Heart left ventricle (tissue), 13 donors: Measurements from ENCODE around the gene CRYGN.

ENCODE experiments used
- POLR2A ChIP-seq, 2 donors: fragments of 450-650 bp; IDR thresholded peaks; one replicate each; pipeline ENCODE4 v1.6.1; 2017; ENCODE audit warnings: antibody characterized with exemption in 2 of 2, mild to moderate bottlenecking in 2 of 2, moderate library complexity in 2 of 2
- TF ChIP-seq, protein P1 (sequence below), 12 donors: fragments of 200-600 bp; sonication (generic) in 4 of 12; IDR thresholded peaks; one replicate each; pipeline versions ENCODE4 v1.5.0 to v1.8.0; 2018 to 2022; ENCODE audit warnings: antibody characterized with exemption in 12 of 12, mild to moderate bottlenecking in 5 of 12
- donor health status: ischemic (EF 13 %, LVEDD 7.1; RV severe dilation, severe dysfunction).
- donor health status: DM: no; HTN: yes; CAD: no.
- donor health status: DM: no; HTN: no; CAD: no.
- donor health status: ischemic (EF 25% LVEDD 6.9; RV normal size, moderate dysfunction).
- donor health status: ischemic (EF 25% LVEDD 5.7; RV mildly dilated, moderate dysfunction).
- donor health status: ischemic (EF 35%, LVEDD 5.7; RV mildly dilated, moderate dysfunction).
- donor health status: nonischemic (EF 11% LVEDD 7.7; RV severe dilation, severe dysfunction).
- donor health status: DM: yes; HTN: yes; CAD: no.
- donor health status: PGD.
- donor health status: ischemic (EF 29% LVEDD 5.4; RV normal size, mild dysfunction).
- donor health status: nonischemic (EF 23%, LVEDD 6.1; RV moderate dilation, normal function).

- TF ChIP-seq, protein P1, sequence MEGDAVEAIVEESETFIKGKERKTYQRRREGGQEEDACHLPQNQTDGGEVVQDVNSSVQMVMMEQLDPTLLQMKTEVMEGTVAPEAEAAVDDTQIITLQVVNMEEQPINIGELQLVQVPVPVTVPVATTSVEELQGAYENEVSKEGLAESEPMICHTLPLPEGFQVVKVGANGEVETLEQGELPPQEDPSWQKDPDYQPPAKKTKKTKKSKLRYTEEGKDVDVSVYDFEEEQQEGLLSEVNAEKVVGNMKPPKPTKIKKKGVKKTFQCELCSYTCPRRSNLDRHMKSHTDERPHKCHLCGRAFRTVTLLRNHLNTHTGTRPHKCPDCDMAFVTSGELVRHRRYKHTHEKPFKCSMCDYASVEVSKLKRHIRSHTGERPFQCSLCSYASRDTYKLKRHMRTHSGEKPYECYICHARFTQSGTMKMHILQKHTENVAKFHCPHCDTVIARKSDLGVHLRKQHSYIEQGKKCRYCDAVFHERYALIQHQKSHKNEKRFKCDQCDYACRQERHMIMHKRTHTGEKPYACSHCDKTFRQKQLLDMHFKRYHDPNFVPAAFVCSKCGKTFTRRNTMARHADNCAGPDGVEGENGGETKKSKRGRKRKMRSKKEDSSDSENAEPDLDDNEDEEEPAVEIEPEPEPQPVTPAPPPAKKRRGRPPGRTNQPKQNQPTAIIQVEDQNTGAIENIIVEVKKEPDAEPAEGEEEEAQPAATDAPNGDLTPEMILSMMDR (IDR thresholded peaks at IDR 0.05), result no peak
- TF ChIP-seq POLR2A (IDR thresholded peaks at IDR 0.05), result no peak
Measured at GRCh38 chr7:151410405-151411390, 29.2 kb downstream of the CRYGN start.
